ENCODE data around the gene KRT13.

Gene KRT13

GRCh38 chr17:41491476-41491875 lies 13.9 kb downstream of the KRT13 start:
- DNase-seq = no peak

GRCh38 chr17:41490000-41490990 lies 15.1 kb downstream of the KRT13 start:
- no peak for DNase-seq

GRCh38 chr17:41489531-41489930 lies 15.9 kb downstream of the KRT13 start, which contains the start of gene KRT36:
TSS of gene KRT36 (minus strand) at chr17:41489910. CDS start at chr17:41489864, 46 bp downstream.
- DNase-seq = no peak

GRCh38 chr17:41486809-41487530 lies 18.4 kb downstream of the KRT13 start:
- no peak for DNase-seq

- DNase-seq = no peak
Observed at GRCh38 chr17:41486316-41486715, 19.1 kb downstream of the KRT13 start.

GRCh38 chr17:41484920-41485904 lies 20.2 kb downstream of the KRT13 start:
- no peak for DNase-seq

GRCh38 chr17:41483991-41484826 lies 21.2 kb downstream of the KRT13 start:
- DNase-seq = no peak

- no peak for DNase-seq
Observed at GRCh38 chr17:41483531-41483930, 21.9 kb downstream of the KRT13 start.

- no peak for DNase-seq
Observed at GRCh38 chr17:41481036-41481435, 24.4 kb downstream of the KRT13 start, which contains the start of gene KRT35. TSS of gene KRT35 (minus strand) at chr17:41481151. CDS start at chr17:41481097, 54 bp downstream.

GRCh38 chr17:41480581-41480980 lies 24.8 kb downstream of the KRT13 start:
- DNase-seq = no peak

GRCh38 chr17:41480136-41480535 lies 25.3 kb downstream of the KRT13 start:
- no peak for DNase-seq

GRCh38 chr17:41478237-41478636 lies 27.2 kb downstream of the KRT13 start:
- no peak for DNase-seq

- DNase-seq = no peak
Observed at GRCh38 chr17:41476866-41477815, 28.3 kb downstream of the KRT13 start.

- DNase-seq = no peak
Observed at GRCh38 chr17:41475421-41475820, 30.0 kb downstream of the KRT13 start.

- no peak for DNase-seq
Observed at GRCh38 chr17:41474863-41475262, 30.5 kb downstream of the KRT13 start.

GRCh38 chr17:41468346-41468745 lies 37.1 kb downstream of the KRT13 start:
- no peak for DNase-seq

- DNase-seq = no peak
Observed at GRCh38 chr17:41467561-41467960, 37.9 kb downstream of the KRT13 start.

GRCh38 chr17:41466988-41467387 lies 38.4 kb downstream of the KRT13 start, which contains the start of gene KRT32:
TSS of gene KRT32 (minus strand) at chr17:41467386. CDS start at chr17:41467325, 61 bp downstream.
- DNase-seq = no peak

GRCh38 chr17:41464682-41465081 lies 40.7 kb downstream of the KRT13 start:
- no peak for DNase-seq

- DNase-seq = no peak
Observed at GRCh38 chr17:41464173-41464572, 41.2 kb downstream of the KRT13 start.
